Activated naive CD4-positive, alpha-beta T cell treated with anti-CD3 and anti-CD28 coated beads for 36 hours (primary cell): ENCODE measurements around the gene ITGB1. TPM values are rescaled to one million over a fixed set of nuclear protein-coding genes. Genes with fewer than 3 reads are reported as not detected.
"Not testable (repeated sequence)": the region's sequence is repeated elsewhere in the genome, so short reads cannot be mapped to it uniquely, and the experiment has no call there.

ENCODE experiments used
- CTCF ChIA-PET: fragments of 350-600 bp; sonication (Branson Sonifier 250); formaldehyde crosslinking; loops from one replicate; lab custom pipeline; 2021; ENCODE audit warnings: antibody characterized with exemption; lab: Charles Lee
- DNase-seq: peaks from one replicate; pipeline ENCODE4 v3.0.0-alpha.2; 2020
- H3K27ac Mint-ChIP-seq: one replicate; pipeline ENCODE4 v1.8.0; 2021; ENCODE audit warnings: mild to moderate bottlenecking, mixed read lengths
- H3K27me3 Mint-ChIP-seq: one replicate; pipeline ENCODE4 v1.8.0; 2021; ENCODE audit warnings: low read depth, mixed read lengths
- H3K36me3 Mint-ChIP-seq: one replicate; pipeline ENCODE4 v1.8.0; 2021; ENCODE audit warnings: low read depth, mixed read lengths
- H3K4me1 Mint-ChIP-seq: one replicate; pipeline ENCODE4 v1.8.0; 2021; ENCODE audit warnings: low read depth, mixed read lengths
- H3K4me3 Mint-ChIP-seq: one replicate; pipeline ENCODE4 v1.8.0; 2021; ENCODE audit warnings: mild to moderate bottlenecking, moderate library complexity, mixed read lengths
- H3K9me3 Mint-ChIP-seq: one replicate; pipeline ENCODE4 v1.8.0; 2021; ENCODE audit warnings: mixed read lengths
- intact Hi-C: fragments of 100-400 bp; cut with micrococcal nuclease; formaldehyde crosslinking; loops from one replicate; pipeline ENCODE4 v1.15.1; 2023
- total RNA-seq, 2 experiments: library from RNA; stranded (reverse); gene quantifications; one replicate each; pipeline ENCODE4 v1.2.3, GENCODE V29; 2021

ITGB1 gene
- total RNA-seq, 2 experiments from 2014 or later, result 30.3 to 34.5 TPM

- CTCF ChIA-PET, result no interaction called here
- intact Hi-C loops, result no loop called here
Observed at GRCh38 chr10:32987172-32987571, 29.1 kb upstream of the ITGB1 start.

GRCh38 chr10:32985775-32986350, 27.8 kb upstream of the ITGB1 start:
- no peaks in the 10 kb centered on the region for H3K27me3 Mint-ChIP-seq
- no peak overlapping the region for H3K27ac Mint-ChIP-seq
- no peaks in the 10 kb centered on the region for H3K36me3 Mint-ChIP-seq
- no peak for DNase-seq
- no peak overlapping the region for H3K4me3 Mint-ChIP-seq
- H3K4me1 Mint-ChIP-seq, result peaks cover 14% of the 10 kb centered on the region
- intact Hi-C loops, result no loop called here
- no peaks in the 10 kb centered on the region for H3K9me3 Mint-ChIP-seq
- CTCF ChIA-PET, result interaction anchor here (1.0 kb wide), 1 partner anchor 13 kb away, joined by 3 read pairs; no protein-coding TSS in a partner anchor

More at GRCh38 chr10:32987172-32987571, 29.1 kb upstream of the ITGB1 start:
- DNase-seq, result no peak
- H3K4me3 Mint-ChIP-seq, result no peak overlapping the region
- peaks cover 2% of the 10 kb centered on the region for H3K9me3 Mint-ChIP-seq
- H3K27ac Mint-ChIP-seq, result no peak overlapping the region
- no peaks in the 10 kb centered on the region for H3K36me3 Mint-ChIP-seq
- H3K27me3 Mint-ChIP-seq, result peaks cover 1% of the 10 kb centered on the region
- peaks cover 8% of the 10 kb centered on the region for H3K4me1 Mint-ChIP-seq

GRCh38 chr10:32985341-32985764, 27.3 kb upstream of the ITGB1 start:
- no peak overlapping the region for H3K27ac Mint-ChIP-seq
- H3K36me3 Mint-ChIP-seq, result no peaks in the 10 kb centered on the region
- intact Hi-C loops, result no loop called here

GRCh38 chr10:32984003-32984600, 26.1 kb upstream of the ITGB1 start:
- H3K36me3 Mint-ChIP-seq, result no peaks in the 10 kb centered on the region
- no peaks in the 10 kb centered on the region for H3K27me3 Mint-ChIP-seq
- no peaks in the 10 kb centered on the region for H3K9me3 Mint-ChIP-seq
- DNase-seq, result no peak
- no peak overlapping the region for H3K4me3 Mint-ChIP-seq
- peaks cover 21% of the 10 kb centered on the region for H3K4me1 Mint-ChIP-seq
- H3K27ac Mint-ChIP-seq, result no peak overlapping the region
- intact Hi-C loops, result no loop called here
- CTCF ChIA-PET, result interaction anchor here (1.0 kb wide), 1 partner anchor 25 kb away, joined by 3 read pairs; no protein-coding TSS in a partner anchor

More at GRCh38 chr10:32985341-32985764, 27.3 kb upstream of the ITGB1 start:
- CTCF ChIA-PET, result interaction anchor here (1.0 kb wide), 1 partner anchor 14 kb away, joined by 3 read pairs; no protein-coding TSS in a partner anchor
- no peak for DNase-seq
- no peak overlapping the region for H3K4me3 Mint-ChIP-seq
- peaks cover 19% of the 10 kb centered on the region for H3K4me1 Mint-ChIP-seq
- H3K9me3 Mint-ChIP-seq, result no peaks in the 10 kb centered on the region
- no peaks in the 10 kb centered on the region for H3K27me3 Mint-ChIP-seq

- no peak overlapping the region for H3K4me3 Mint-ChIP-seq
- DNase-seq, result peak; percentile 39
- H3K9me3 Mint-ChIP-seq, result no peaks in the 10 kb centered on the region
- no peak overlapping the region for H3K27ac Mint-ChIP-seq
- peaks cover 21% of the 10 kb centered on the region for H3K4me1 Mint-ChIP-seq
- intact Hi-C loops, result no loop called here
- H3K36me3 Mint-ChIP-seq, result no peaks in the 10 kb centered on the region
- CTCF ChIA-PET, result interaction anchor here (1.0 kb wide), 1 partner anchor 26 kb away, joined by 3 read pairs; no protein-coding TSS in a partner anchor
- no peaks in the 10 kb centered on the region for H3K27me3 Mint-ChIP-seq
Observed at GRCh38 chr10:32982911-32983909, 25.2 kb upstream of the ITGB1 start.

- no peaks in the 10 kb centered on the region for H3K27me3 Mint-ChIP-seq
- H3K9me3 Mint-ChIP-seq, result no peaks in the 10 kb centered on the region
- intact Hi-C loops, result no loop called here
- no peak for DNase-seq
- H3K36me3 Mint-ChIP-seq, result no peaks in the 10 kb centered on the region
- CTCF ChIA-PET, result interaction anchor here (2.3 kb wide), 1 partner anchor 26 kb away, joined by 8 read pairs; no protein-coding TSS in a partner anchor
- no peak overlapping the region for H3K27ac Mint-ChIP-seq
- H3K4me3 Mint-ChIP-seq, result no peak overlapping the region
- peaks cover 21% of the 10 kb centered on the region for H3K4me1 Mint-ChIP-seq
Observed at GRCh38 chr10:32982293-32982709, 24.3 kb upstream of the ITGB1 start.

- no peak for DNase-seq
- Mint-ChIP-seq H3K27me3 (no peaks in the 10 kb centered on the region), H3K4me1 (peaks cover 21% of the 10 kb centered on the region), H3K9me3 (no peaks in the 10 kb centered on the region), H3K4me3 (no peak overlapping the region), H3K36me3 (no peaks in the 10 kb centered on the region), H3K27ac (no peak overlapping the region)
- intact Hi-C loops, result loop anchor here (2.0 kb wide), 1 partner anchor 23 kb away; no protein-coding TSS in a partner anchor
- CTCF ChIA-PET, result interaction anchor here (1.3 to 2.3 kb wide), 2 partner anchors 11 to 25 kb away, joined by 6 to 8 read pairs; no protein-coding TSS in a partner anchor
Observed at GRCh38 chr10:32981760-32982159, 23.7 kb upstream of the ITGB1 start.

- CTCF ChIA-PET, result interaction anchor here (0.6 to 2.3 kb wide), 7 partner anchors 10 to 674 kb away, joined by 3 to 8 read pairs (median 3); no protein-coding TSS in a partner anchor
- no peaks in the 10 kb centered on the region for H3K9me3 Mint-ChIP-seq
- H3K4me1 Mint-ChIP-seq, result peaks cover 21% of the 10 kb centered on the region
- peak overlapping the region; percentile 73 for H3K27ac Mint-ChIP-seq
- H3K27me3 Mint-ChIP-seq, result no peaks in the 10 kb centered on the region
- H3K4me3 Mint-ChIP-seq, result peak overlapping the region; percentile 87
- intact Hi-C loops, result loop anchor here (1.0 to 2.0 kb wide), 2 partner anchors 22 to 24 kb away; no protein-coding TSS in a partner anchor
- H3K36me3 Mint-ChIP-seq, result no peaks in the 10 kb centered on the region
- DNase-seq, result peak; percentile 90
Observed at GRCh38 chr10:32980558-32981468, 22.8 kb upstream of the ITGB1 start.

GRCh38 chr10:32980242-32980557, 22.2 kb upstream of the ITGB1 start:
- Mint-ChIP-seq H3K27ac (no peak overlapping the region), H3K9me3 (no peaks in the 10 kb centered on the region), H3K36me3 (no peaks in the 10 kb centered on the region), H3K4me1 (peaks cover 21% of the 10 kb centered on the region), H3K27me3 (no peaks in the 10 kb centered on the region), H3K4me3 (peak overlapping the region; percentile 87)
- intact Hi-C loops, result loop anchor here (1.0 to 2.0 kb wide), 2 partner anchors 21 to 25 kb away; no protein-coding TSS in a partner anchor
- CTCF ChIA-PET, result interaction anchor here (0.6 to 2.3 kb wide), 6 partner anchors 9 to 674 kb away, joined by 3 to 8 read pairs (median 4); no protein-coding TSS in a partner anchor
- DNase-seq, result no peak

- CTCF ChIA-PET, result interaction anchor here (0.6 to 2.3 kb wide), 3 partner anchors 23 to 583 kb away, joined by 3 to 8 read pairs (median 7); no protein-coding TSS in a partner anchor
- intact Hi-C loops, result loop anchor here (1.0 to 2.0 kb wide), 2 partner anchors 20 to 25 kb away; no protein-coding TSS in a partner anchor
Observed at GRCh38 chr10:32979719-32980118, 21.7 kb upstream of the ITGB1 start.

GRCh38 chr10:32979041-32979440, 21.0 kb upstream of the ITGB1 start:
- no peak for DNase-seq
- Mint-ChIP-seq H3K4me3 (no peak overlapping the region), H3K9me3 (no peaks in the 10 kb centered on the region), H3K36me3 (no peaks in the 10 kb centered on the region), H3K4me1 (peaks cover 21% of the 10 kb centered on the region), H3K27me3 (no peaks in the 10 kb centered on the region), H3K27ac (no peak overlapping the region)
- CTCF ChIA-PET, result no interaction called here
- intact Hi-C loops, result no loop called here

More at GRCh38 chr10:32979719-32980118, 21.7 kb upstream of the ITGB1 start:
- not testable (repeated sequence) for H3K9me3 Mint-ChIP-seq, H3K4me3 Mint-ChIP-seq, H3K36me3 Mint-ChIP-seq, H3K27me3 Mint-ChIP-seq, H3K27ac Mint-ChIP-seq, DNase-seq
- H3K4me1 Mint-ChIP-seq, result peaks cover 21% of the 10 kb centered on the region
